SK-N-SH (cell line): ENCODE data around the gene ZFP36L1.

ENCODE experiments used
- CTCF ChIP-seq: fragments of 200-600 bp; sonication (generic); IDR thresholded peaks from 2 replicates; pipeline ENCODE4 v1.6.1; 2017; ENCODE audit warnings: antibody characterized with exemption, mild to moderate bottlenecking, moderate library complexity
- EP300 ChIP-seq, 2 experiments: IDR thresholded peaks; 2 replicates each; pipeline versions ENCODE4 v1.4.0 to v1.6.1; 2012; ENCODE audit warnings: borderline replicate concordance in 1 of 2, low read depth in 1 of 2, low read length in 1 of 2
- MEF2A ChIP-seq: IDR thresholded peaks from 2 replicates; pipeline ENCODE4 v1.4.0; 2012; ENCODE audit warnings: low read depth, borderline replicate concordance

GRCh38 chr14:68767248-68767645 is 25.6 kb downstream of the ZFP36L1 start:
- TF ChIP-seq CTCF (no peak), MEF2A (no peak), EP300 (IDR thresholded peaks at IDR 0.05; ENCODE audit: borderline replicate concordance in 1 of 2, low read depth in 1 of 2, low read length in 1 of 2) (no peak)
